ENCODE data around the gene BTBD2.

Gene BTBD2

GRCh38 chr19:2015608-2015950 is at the start of gene BTBD2:
BTBD2 (minus strand) TSS chr19:2015714; CDS start chr19:2015703, 11 bp downstream.
- no peak for DNase-seq

GRCh38 chr19:2064788-2065524 is 49.4 kb upstream of the BTBD2 start:
- peak; percentile 47 for DNase-seq

GRCh38 chr19:2064395-2064787 is 48.9 kb upstream of the BTBD2 start:
- no peak for DNase-seq

GRCh38 chr19:2063824-2064223 is 48.3 kb upstream of the BTBD2 start:
- DNase-seq, result no peak

GRCh38 chr19:2062770-2063169 is 47.3 kb upstream of the BTBD2 start:
- DNase-seq, result no peak

GRCh38 chr19:2062389-2062729 is 46.8 kb upstream of the BTBD2 start:
- DNase-seq, result no peak

- peak; percentile 98 for DNase-seq
These were observed 46.2 kb upstream of the BTBD2 start for GRCh38 chr19:2061495-2062388.

- no peak for DNase-seq
These were observed 45.5 kb upstream of the BTBD2 start for GRCh38 chr19:2060884-2061494.

- peak; percentile 25 for DNase-seq
These were observed 44.1 kb upstream of the BTBD2 start for GRCh38 chr19:2059422-2060201.

- no peak for DNase-seq
These were observed 43.3 kb upstream of the BTBD2 start for GRCh38 chr19:2058570-2059421.

GRCh38 chr19:2057484-2058469 is 42.3 kb upstream of the BTBD2 start:
- no peak for DNase-seq

- DNase-seq, result no peak
These were observed 41.3 kb upstream of the BTBD2 start for GRCh38 chr19:2056837-2057192.

GRCh38 chr19:2055931-2056836 is 40.7 kb upstream of the BTBD2 start:
- DNase-seq, result peak; percentile 15

- DNase-seq, result no peak
These were observed 39.2 kb upstream of the BTBD2 start for GRCh38 chr19:2054763-2055162.

- DNase-seq, result no peak
These were observed 38.3 kb upstream of the BTBD2 start for GRCh38 chr19:2053601-2054389.

- no peak for DNase-seq
These were observed 36.5 kb upstream of the BTBD2 start for GRCh38 chr19:2051773-2052704.

- peak; percentile 15 for DNase-seq
These were observed 35.7 kb upstream of the BTBD2 start, which contains the start of gene MKNK2 for GRCh38 chr19:2050991-2051772. MKNK2 (minus strand) TSS chr19:2051244; CDS start chr19:2050851, 393 bp downstream.
